ENCODE results near the gene ATP8A2. TPM values are rescaled to one million over a fixed set of nuclear protein-coding genes. Genes with fewer than 3 reads are reported as not detected.

The ATP8A2 gene
- total and polyA plus RNA-seq, 10 of the 15 experiments (the other 5 are each of a cell fraction or from before 2014, with no cell fraction given): 0.01 to 0.04 (median 0.04) TPM; not detected in 7

DNA sequence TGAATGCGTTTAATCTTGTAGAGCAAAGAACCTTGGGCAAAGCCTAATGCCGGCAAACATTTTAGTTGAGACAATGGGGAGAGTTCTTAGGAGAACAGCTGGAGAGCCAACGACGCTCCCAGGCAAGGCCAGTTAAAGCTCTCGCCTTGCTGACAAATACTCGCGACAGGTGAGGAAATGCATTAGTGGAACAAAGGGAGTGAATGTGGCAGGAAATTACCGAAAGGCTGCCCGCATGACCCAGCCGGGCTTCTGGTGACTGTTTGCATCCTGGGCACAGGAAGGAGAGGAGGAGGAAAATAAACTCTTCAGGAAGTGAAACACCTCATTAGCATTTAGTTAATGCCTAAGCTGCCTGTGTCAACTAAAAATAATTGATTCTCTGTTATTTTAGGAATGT, 605.4 kb downstream of the ATP8A2 start:
- CTCF ChIA-PET: interaction anchor here (0.6 kb wide), 1 partner anchor 168 kb away, joined by 4 read pairs; no protein-coding TSS in a partner anchor
- TF ChIP-seq BCL11A (IDR thresholded peaks at IDR 0.05; ENCODE audit: low read depth, low read length) (no peak), FOXK2 (IDR thresholded peaks at IDR 0.05) (no peak)
- DNase-seq (ENCODE audit: low read depth, low spot score): no peak
- ATAC-seq: no peak
- Histone ChIP-seq H3K4me3 (no peak overlapping the region), H3K9ac (ENCODE audit: control insufficient read depth, insufficient read depth, low read length) (no peak overlapping the region), H3K36me3 (ENCODE audit: control insufficient read depth in 2 of 2, insufficient read depth in 2 of 2, low read length in 1 of 2) (no peaks in the 10 kb centered on the region), H3K4me2 (ENCODE audit: control insufficient read depth, insufficient read depth) (no peak overlapping the region), H3K27me3 (replicated peaks in 1 of 2; ENCODE audit: control insufficient read depth in 2 of 2, insufficient read depth in 2 of 2, low read length in 1 of 2) (no peaks in the 10 kb centered on the region), H2AFZ (ENCODE audit: control insufficient read depth, low read depth, low read length) (no peak overlapping the region), H3K4me1 (ENCODE audit: control insufficient read depth, insufficient read depth, low read length) (no peaks in the 10 kb centered on the region), H3K9me3 (replicated peaks; ENCODE audit: control insufficient read depth, insufficient read depth, low read length) (no peaks in the 10 kb centered on the region), H3K79me2 (ENCODE audit: control insufficient read depth, insufficient read depth, low read length) (no peaks in the 10 kb centered on the region), H4K20me1 (ENCODE audit: control insufficient read depth, insufficient read depth) (no peaks in the 10 kb centered on the region), H3K27ac (ENCODE audit: control insufficient read depth, insufficient read depth) (no peak overlapping the region)
- RAD21 ChIA-PET (ENCODE audit: unreplicated experiment): no interaction called here
- no peak for FAIRE-seq
- WGBS (ENCODE audit: insufficient coverage, insufficient replicate concordance, low lambda C conversion rate, missing lambda C conversion rate): 33% methylated on average over 10 of the region's 10 CpGs
- SMC1A ChIA-PET (ENCODE audit: uncharacterized antibody, unreplicated experiment): interaction anchor here (1.5 kb wide), 1 partner anchor 10 kb away, joined by 4 read pairs; no protein-coding TSS in a partner anchor
- intact Hi-C loops (cut with micrococcal nuclease; ENCODE audit: unreplicated experiment) (no loop called here), in situ Hi-C loops (cut with MboI) (no loop called here)
- BruUV-seq (replicated peaks): no TSS peak
- POLR2A ChIA-PET: no interaction called here

DNA sequence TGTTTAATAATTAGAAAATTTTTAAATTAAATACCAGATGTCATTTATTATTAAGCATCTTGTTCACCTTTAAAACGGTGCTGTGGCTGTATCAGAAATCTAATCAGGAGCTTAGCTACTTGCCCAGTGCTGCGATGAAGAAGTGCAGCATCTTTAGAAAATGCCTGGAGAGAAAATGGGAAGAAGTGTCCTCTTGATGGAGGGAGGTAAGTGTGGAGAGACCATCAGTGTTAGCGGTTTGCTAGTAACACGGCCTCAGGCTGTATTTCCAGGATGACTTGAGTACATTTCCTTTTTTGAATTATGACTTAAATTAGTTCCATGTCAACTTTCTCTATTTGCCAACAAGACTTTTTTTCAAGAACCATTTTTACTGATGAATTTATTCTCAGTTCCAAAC, 605.9 kb downstream of the ATP8A2 start:
- FAIRE-seq: no peak

More for the DNA sequence above, 605.9 kb downstream of the ATP8A2 start:
- ChIA-PET POLR2A (no interaction called here), CTCF (interaction anchor here (0.6 kb wide), 1 partner anchor 168 kb away, joined by 4 read pairs; no protein-coding TSS in a partner anchor), SMC1A (ENCODE audit: uncharacterized antibody, unreplicated experiment) (interaction anchor here (1.5 kb wide), 1 partner anchor 9 kb away, joined by 4 read pairs; no protein-coding TSS in a partner anchor), RAD21 (ENCODE audit: unreplicated experiment) (no interaction called here)
- WGBS (ENCODE audit: insufficient coverage, insufficient replicate concordance, low lambda C conversion rate, missing lambda C conversion rate): 14% methylated on average over 4 of the region's 4 CpGs
- H4K20me1 ChIP-seq (ENCODE audit: control insufficient read depth, insufficient read depth): no peaks in the 10 kb centered on the region
- no peak overlapping the region for H3K4me3 ChIP-seq
- in situ Hi-C loops (cut with MboI) (no loop called here), intact Hi-C loops (cut with micrococcal nuclease; ENCODE audit: unreplicated experiment) (no loop called here)
- TF ChIP-seq ZBTB11 (CRISPR knock-in tag; IDR thresholded peaks at IDR 0.05) (no peak), IKZF2 (IDR thresholded peaks at IDR 0.05) (no peak), RFX5 (IDR thresholded peaks at IDR 0.05; ENCODE audit: low read depth, low read length) (no peak), TCF12 (IDR thresholded peaks at IDR 0.05; ENCODE audit: low read depth, low read length) (no peak)
- no peak overlapping the region for H2AFZ ChIP-seq (ENCODE audit: control insufficient read depth, low read depth, low read length)
- H3K9me3 ChIP-seq (replicated peaks; ENCODE audit: control insufficient read depth, insufficient read depth, low read length): no peaks in the 10 kb centered on the region
- H3K4me1 ChIP-seq (ENCODE audit: control insufficient read depth, insufficient read depth, low read length): no peaks in the 10 kb centered on the region
- H3K27me3 ChIP-seq (replicated peaks in 1 of 2; ENCODE audit: control insufficient read depth in 2 of 2, insufficient read depth in 2 of 2, low read length in 1 of 2): no peaks in the 10 kb centered on the region
- H3K36me3 ChIP-seq (ENCODE audit: control insufficient read depth in 2 of 2, insufficient read depth in 2 of 2, low read length in 1 of 2): no peaks in the 10 kb centered on the region
- no peak overlapping the region for H3K9ac ChIP-seq (ENCODE audit: control insufficient read depth, insufficient read depth, low read length)
- BruUV-seq (replicated peaks): no TSS peak
- DNase-seq (ENCODE audit: low read depth, low spot score) (no peak), ATAC-seq (no peak)
- H3K4me2 ChIP-seq (ENCODE audit: control insufficient read depth, insufficient read depth): no peak overlapping the region
- no peak overlapping the region for H3K27ac ChIP-seq (ENCODE audit: control insufficient read depth, insufficient read depth)
- no peaks in the 10 kb centered on the region for H3K79me2 ChIP-seq (ENCODE audit: control insufficient read depth, insufficient read depth, low read length)

Measured in GM12878 (cell line).